ENCODE results near the gene SGF29. TPM values are rescaled to one million over a fixed set of nuclear protein-coding genes. Genes with fewer than 3 reads are reported as not detected.
"Not testable (repeated sequence)": the region's sequence is repeated elsewhere in the genome, so short reads cannot be mapped to it uniquely, and the experiment has no call there.

Gene SGF29
- total and polyA plus RNA-seq, 4 experiments from 2014 or later: 53.8 to 86.9 (median 68.8) TPM

DNA sequence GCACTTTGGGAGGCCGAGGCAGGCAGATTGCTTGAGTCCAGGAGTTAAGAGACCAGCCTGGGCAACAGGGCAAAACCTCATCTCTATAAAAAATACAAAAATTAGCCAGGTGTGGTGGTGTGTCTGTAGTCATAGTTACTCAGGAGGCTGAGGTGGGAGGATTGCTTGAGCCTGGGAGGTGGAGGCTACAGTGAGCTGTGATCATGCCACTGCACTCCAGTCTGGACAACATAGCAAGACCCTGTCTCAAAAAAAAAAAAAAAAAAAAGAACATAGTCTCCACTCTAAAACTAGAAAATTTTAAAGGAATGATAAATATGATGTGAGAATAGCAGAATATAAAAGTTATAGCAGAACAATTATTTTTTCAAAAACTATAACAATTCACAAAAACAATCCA is 66.6 kb downstream of the SGF29 start:
- H3K27ac ChIP-seq (ENCODE audit: low read depth, low read length); H3K36me3 ChIP-seq (ENCODE audit: insufficient read depth, low read length); H3K4me3 ChIP-seq (ENCODE audit: low read length in 2 of 2); intact Hi-C loops (cut with micrococcal nuclease); H3K36me3 Mint-ChIP-seq; H3K9me3 Mint-ChIP-seq; H3K4me3 Mint-ChIP-seq; H3K9me3 ChIP-seq (ENCODE audit: control insufficient read depth in 1 of 2, low read length in 2 of 2); H3K27me3 ChIP-seq (ENCODE audit: insufficient read depth, low read length); H3K27me3 Mint-ChIP-seq; POLR2A ChIA-PET (ENCODE audit: partially characterized antibody); DNase-seq; CTCF ChIA-PET (ENCODE audit: partially characterized antibody): not testable (repeated sequence)
- peaks cover 13% of the 10 kb centered on the region for H3K4me1 ChIP-seq (ENCODE audit: insufficient read depth, low read length)
- H3K4me1 Mint-ChIP-seq: peaks cover 11 to 28% (median 20%) of the 10 kb centered on the region in 4 donors
- peak overlapping the region in 1 of 7 donors; percentile 68 for H3K27ac Mint-ChIP-seq

DNA sequence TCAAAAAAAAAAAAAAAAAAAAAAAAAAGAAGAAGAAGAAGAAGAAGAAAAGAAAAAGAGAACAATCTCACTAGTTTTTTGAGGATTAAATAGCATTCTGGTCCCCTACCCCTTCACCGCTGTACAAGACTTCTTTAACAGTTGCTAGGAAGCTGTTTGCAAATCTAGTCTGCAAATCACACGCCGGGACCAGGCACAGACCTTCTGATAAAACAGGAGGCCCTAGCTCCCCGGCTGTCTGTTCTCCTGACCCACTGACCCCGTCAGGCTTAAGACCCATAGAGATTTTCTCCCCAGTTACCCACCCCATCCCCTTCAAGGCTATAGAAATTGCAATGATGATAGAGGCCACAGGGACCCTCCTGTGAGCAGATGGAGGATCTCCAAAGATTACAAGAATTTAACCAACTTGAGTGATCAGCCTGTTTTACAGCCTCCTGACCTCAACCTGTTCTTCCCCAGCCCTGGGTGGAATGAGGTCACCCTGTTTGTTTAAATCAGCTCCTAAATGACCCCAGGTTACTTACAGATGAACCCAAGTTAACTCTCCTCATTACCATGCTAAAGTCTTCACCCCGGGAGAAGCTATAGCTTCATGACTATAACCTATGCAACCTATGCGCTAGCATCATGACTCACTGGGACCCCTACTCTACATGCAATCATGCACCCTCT is 67.9 kb downstream of the SGF29 start:
- no peaks in the 10 kb centered on the region for H3K36me3 ChIP-seq (ENCODE audit: insufficient read depth, low read length)
- DNase-seq: no peak
- ChIA-PET CTCF (ENCODE audit: partially characterized antibody) (no interaction called here), POLR2A (ENCODE audit: partially characterized antibody) (interaction anchor here (0.9 kb wide), 1 partner anchor 127 kb away, joined by 3 read pairs; the partner anchor contains the start of gene APOBR)
- Mint-ChIP-seq H3K4me3 (peak overlapping the region; percentile 4 to 89 (median 82)), H3K27ac (peak overlapping the region; percentile 5 to 66 (median 17)), H3K9me3 (no peaks in the 10 kb centered on the region), H3K36me3 (peaks cover 3 to 8% of the 10 kb centered on the region in 2 donors), H3K27me3 (no peaks in the 10 kb centered on the region), H3K4me1 (peaks cover 8 to 27% (median 16%) of the 10 kb centered on the region in 4 donors)
- no peaks in the 10 kb centered on the region for H3K9me3 ChIP-seq (ENCODE audit: control insufficient read depth in 1 of 2, low read length in 2 of 2)
- no peaks in the 10 kb centered on the region for H3K27me3 ChIP-seq (ENCODE audit: insufficient read depth, low read length)
- H3K27ac ChIP-seq (ENCODE audit: low read depth, low read length): no peak overlapping the region
- intact Hi-C loops (cut with micrococcal nuclease): no loop called here
- no peak overlapping the region for H3K4me3 ChIP-seq (ENCODE audit: low read length in 2 of 2)
- H3K4me1 ChIP-seq (ENCODE audit: insufficient read depth, low read length): peaks cover 13% of the 10 kb centered on the region

DNA sequence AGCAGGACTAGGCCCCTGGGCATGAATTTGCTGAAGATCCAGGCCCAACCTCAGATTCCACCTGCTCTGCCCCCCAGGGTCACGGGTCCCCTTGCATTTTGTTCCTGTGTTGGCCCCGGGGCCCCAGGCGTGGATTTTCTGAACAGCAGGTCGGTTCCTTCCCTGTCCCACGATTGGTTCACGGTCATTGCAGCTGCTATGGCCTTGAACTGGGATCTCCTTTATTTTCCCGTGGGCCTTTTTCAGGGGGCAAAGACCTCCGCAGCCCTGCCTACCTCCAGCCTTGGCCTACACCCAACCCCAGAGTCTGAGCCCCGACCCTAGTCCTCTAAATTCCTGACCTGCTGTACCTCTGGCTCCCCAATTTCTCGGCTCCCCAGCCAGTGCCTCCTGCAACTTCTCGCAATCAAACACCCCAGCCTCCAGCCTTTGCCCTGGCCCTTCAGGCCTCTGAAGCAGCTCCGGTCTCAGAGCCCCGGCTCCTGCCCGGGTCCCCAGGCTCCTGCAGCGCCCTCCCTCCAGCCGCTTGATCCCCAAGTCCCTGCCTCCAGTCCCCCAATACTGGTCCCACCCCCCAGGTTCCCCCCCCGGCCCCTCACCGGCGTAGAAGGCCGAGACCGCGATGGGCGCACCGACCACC is 68.9 kb downstream of the SGF29 start:
- CTCF ChIA-PET (ENCODE audit: partially characterized antibody): not testable (repeated sequence)
- peak overlapping the region in 1 of 2 donors; percentile 47 for H3K4me3 ChIP-seq (ENCODE audit: low read length in 2 of 2)

DNA sequence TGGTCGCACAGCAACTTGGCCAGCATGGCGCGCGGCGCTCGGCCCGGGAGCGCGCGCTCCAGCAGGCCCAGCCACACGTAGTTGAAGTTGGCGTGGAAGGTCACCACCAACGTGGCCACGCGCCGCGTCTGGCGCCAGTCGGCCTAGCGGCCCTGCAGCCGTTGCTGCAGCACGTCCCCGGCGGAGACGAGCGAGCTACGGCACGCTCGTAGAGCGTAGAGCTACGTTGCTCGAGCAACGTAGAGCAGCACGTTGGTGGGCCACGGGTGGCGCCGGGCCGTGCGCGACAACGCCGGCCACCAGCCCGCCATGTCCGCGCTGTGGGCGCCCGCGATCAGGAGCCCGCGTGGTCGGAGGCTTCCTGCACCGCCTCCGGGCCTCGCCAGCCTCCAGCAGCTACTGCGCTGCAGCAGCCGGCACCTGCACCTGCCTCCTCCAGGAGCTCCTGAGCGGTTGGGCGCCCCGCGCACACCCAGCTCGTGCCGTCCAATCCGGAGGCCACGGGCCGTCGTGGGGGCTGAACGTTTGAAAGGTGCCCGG is 69.5 kb downstream of the SGF29 start:
- H3K9me3 Mint-ChIP-seq: no peaks in the 10 kb centered on the region
- H3K27ac Mint-ChIP-seq: peak overlapping the region in 5 of 7 donors; percentile 18 to 86 (median 42)
- no peaks in the 10 kb centered on the region for H3K36me3 ChIP-seq (ENCODE audit: insufficient read depth, low read length)
- H3K27me3 ChIP-seq (ENCODE audit: insufficient read depth, low read length): no peaks in the 10 kb centered on the region
- ChIA-PET POLR2A (ENCODE audit: partially characterized antibody) (interaction anchor here (0.9 kb wide), 1 partner anchor 313 kb away, joined by 4 read pairs; no protein-coding TSS in a partner anchor), CTCF (ENCODE audit: partially characterized antibody) (no interaction called here)
- H3K27ac ChIP-seq (ENCODE audit: low read depth, low read length): peak overlapping the region; percentile 21
- DNase-seq: peak; percentile 57 to 73 (median 66)
- no peaks in the 10 kb centered on the region for H3K9me3 ChIP-seq (ENCODE audit: control insufficient read depth in 1 of 2, low read length in 2 of 2)
- intact Hi-C loops (cut with micrococcal nuclease): no loop called here
- peaks cover 3 to 5% of the 10 kb centered on the region in 2 donors for H3K36me3 Mint-ChIP-seq
- peaks cover 0 to 3% of the 10 kb centered on the region in 2 donors for H3K27me3 Mint-ChIP-seq
- H3K4me1 ChIP-seq (ENCODE audit: insufficient read depth, low read length): peaks cover 13% of the 10 kb centered on the region
- peaks cover 8 to 27% (median 16%) of the 10 kb centered on the region in 4 donors for H3K4me1 Mint-ChIP-seq
- peak overlapping the region; percentile 78 to 89 (median 84) for H3K4me3 Mint-ChIP-seq
- H3K4me3 ChIP-seq (ENCODE audit: low read length in 2 of 2): peak overlapping the region in 1 of 2 donors; percentile 47

More for the DNA sequence above, 68.9 kb downstream of the SGF29 start:
- H3K9me3 Mint-ChIP-seq; H3K36me3 Mint-ChIP-seq; DNase-seq; H3K27me3 ChIP-seq (ENCODE audit: insufficient read depth, low read length); intact Hi-C loops (cut with micrococcal nuclease); H3K27me3 Mint-ChIP-seq; H3K9me3 ChIP-seq (ENCODE audit: control insufficient read depth in 1 of 2, low read length in 2 of 2); H3K36me3 ChIP-seq (ENCODE audit: insufficient read depth, low read length): not testable (repeated sequence)
- Histone ChIP-seq H3K4me1 (ENCODE audit: insufficient read depth, low read length) (peaks cover 13% of the 10 kb centered on the region), H3K27ac (ENCODE audit: low read depth, low read length) (peak overlapping the region; percentile 21)
- POLR2A ChIA-PET (ENCODE audit: partially characterized antibody): interaction anchor here (0.9 kb wide), 1 partner anchor 313 kb away, joined by 4 read pairs; no protein-coding TSS in a partner anchor
- H3K27ac Mint-ChIP-seq: peak overlapping the region; percentile 30 to 82 (median 53)
- peaks cover 8 to 27% (median 16%) of the 10 kb centered on the region in 4 donors for H3K4me1 Mint-ChIP-seq
- peak overlapping the region; percentile 78 to 89 (median 84) for H3K4me3 Mint-ChIP-seq

DNA sequence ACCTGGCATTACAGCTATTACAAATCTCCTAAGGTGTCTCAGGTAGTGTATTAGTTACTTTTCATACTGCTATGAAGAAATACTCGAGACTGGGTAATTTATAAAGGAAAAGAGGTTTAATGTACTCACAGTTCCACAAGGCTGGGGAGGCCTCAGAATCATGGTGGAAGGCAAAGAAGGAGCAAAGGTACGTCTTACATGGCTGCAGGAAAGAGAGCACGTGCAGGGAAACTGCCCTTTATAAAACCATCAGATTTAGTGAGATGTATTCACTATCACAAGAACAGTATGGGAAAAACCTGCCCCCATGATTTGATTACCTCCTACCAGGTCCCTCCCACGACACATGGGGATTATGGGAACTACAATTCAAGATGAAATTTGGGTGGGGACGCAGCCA is 77.2 kb downstream of the SGF29 start:
- H3K9me3 Mint-ChIP-seq; H3K4me3 Mint-ChIP-seq; H3K36me3 Mint-ChIP-seq; CTCF ChIA-PET (ENCODE audit: partially characterized antibody); DNase-seq; H3K27me3 ChIP-seq (ENCODE audit: insufficient read depth, low read length); H3K27ac Mint-ChIP-seq; H3K4me1 ChIP-seq (ENCODE audit: insufficient read depth, low read length); H3K27ac ChIP-seq (ENCODE audit: low read depth, low read length); H3K27me3 Mint-ChIP-seq; intact Hi-C loops (cut with micrococcal nuclease); H3K9me3 ChIP-seq (ENCODE audit: control insufficient read depth in 1 of 2, low read length in 2 of 2); H3K4me1 Mint-ChIP-seq; POLR2A ChIA-PET (ENCODE audit: partially characterized antibody); H3K4me3 ChIP-seq (ENCODE audit: low read length in 2 of 2); H3K36me3 ChIP-seq (ENCODE audit: insufficient read depth, low read length): not testable (repeated sequence)

DNA sequence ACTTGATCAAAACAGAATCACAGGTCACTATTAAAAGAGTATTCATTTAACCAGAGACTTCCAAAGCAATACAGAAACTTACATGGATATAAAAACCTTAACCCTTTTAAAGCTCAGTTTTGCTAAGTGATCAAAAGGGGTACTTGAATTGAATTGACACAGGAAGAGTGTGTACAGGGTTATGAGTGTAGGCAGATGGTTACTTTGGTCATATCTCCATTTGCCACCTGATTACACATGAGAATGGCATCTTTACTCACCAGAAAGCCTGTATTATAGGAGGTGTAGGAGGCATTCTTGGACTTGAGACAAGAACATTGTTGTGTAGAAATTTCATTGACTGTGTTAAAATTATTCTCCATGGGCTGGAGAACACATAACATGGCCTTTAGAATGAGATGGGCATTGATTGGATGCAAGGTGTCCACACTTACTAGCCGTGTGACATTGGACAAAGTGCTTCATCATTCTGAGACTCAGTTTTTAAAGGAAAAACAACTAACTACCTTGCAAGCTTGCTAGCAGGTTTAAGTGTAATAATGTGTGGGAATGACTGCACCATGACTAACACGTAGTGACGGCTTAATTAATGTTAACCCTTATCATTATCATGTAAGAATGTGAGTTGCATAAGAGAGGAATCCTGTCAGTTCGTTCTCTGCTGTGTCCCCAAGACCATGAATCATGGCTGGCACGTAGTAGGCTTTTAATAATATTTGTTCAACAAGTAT is 82.5 kb downstream of the SGF29 start:
- H3K4me1 ChIP-seq (ENCODE audit: insufficient read depth, low read length); H3K36me3 Mint-ChIP-seq; H3K4me3 Mint-ChIP-seq; H3K27me3 ChIP-seq (ENCODE audit: insufficient read depth, low read length); H3K27ac Mint-ChIP-seq; H3K27me3 Mint-ChIP-seq; CTCF ChIA-PET (ENCODE audit: partially characterized antibody); H3K4me1 Mint-ChIP-seq; DNase-seq; H3K9me3 ChIP-seq (ENCODE audit: control insufficient read depth in 1 of 2, low read length in 2 of 2); POLR2A ChIA-PET (ENCODE audit: partially characterized antibody); H3K36me3 ChIP-seq (ENCODE audit: insufficient read depth, low read length); H3K4me3 ChIP-seq (ENCODE audit: low read length in 2 of 2); intact Hi-C loops (cut with micrococcal nuclease); H3K27ac ChIP-seq (ENCODE audit: low read depth, low read length); H3K9me3 Mint-ChIP-seq: not testable (repeated sequence)

DNA sequence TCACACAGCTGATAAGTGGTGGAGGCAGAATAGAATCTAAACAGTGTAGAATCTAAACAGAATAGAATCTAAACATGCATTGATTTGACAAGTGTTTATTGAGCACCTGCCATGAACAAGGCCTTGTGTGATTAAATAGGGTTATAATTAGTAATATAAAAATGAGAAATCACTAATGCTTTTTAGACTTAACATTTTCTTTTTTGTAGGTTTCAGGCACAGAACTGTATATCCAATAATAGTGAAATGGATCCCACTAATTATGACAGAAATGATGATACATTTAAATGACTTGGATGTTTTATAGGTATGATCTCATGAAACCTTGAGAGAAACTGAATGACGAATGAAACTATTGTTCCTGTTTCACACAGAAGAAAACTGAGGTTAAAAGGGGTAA is 84.0 kb downstream of the SGF29 start, which contains the start of gene NPIPB8:
NPIPB8 (plus strand) TSS at position 301 of the 400 bp plus-strand sequence. CDS start 296 bp downstream, outside the sequence.
- intact Hi-C loops (cut with micrococcal nuclease); H3K9me3 Mint-ChIP-seq; H3K4me1 ChIP-seq (ENCODE audit: insufficient read depth, low read length); CTCF ChIA-PET (ENCODE audit: partially characterized antibody); H3K27ac ChIP-seq (ENCODE audit: low read depth, low read length); H3K4me3 ChIP-seq (ENCODE audit: low read length in 2 of 2); H3K27me3 Mint-ChIP-seq; H3K9me3 ChIP-seq (ENCODE audit: control insufficient read depth in 1 of 2, low read length in 2 of 2); H3K4me3 Mint-ChIP-seq; H3K36me3 ChIP-seq (ENCODE audit: insufficient read depth, low read length); H3K27me3 ChIP-seq (ENCODE audit: insufficient read depth, low read length); H3K36me3 Mint-ChIP-seq; DNase-seq; H3K27ac Mint-ChIP-seq; POLR2A ChIA-PET (ENCODE audit: partially characterized antibody); H3K4me1 Mint-ChIP-seq: not testable (repeated sequence)
